GM23338 (cell line): ENCODE measurements around the gene TENT5C.

Experiments used
- CREB1 ChIP-seq: fragments of 250-450 bp; sonication (Bioruptor Pico); IDR thresholded peaks from 2 replicates; pipeline ENCODE4 v1.5.0; 2020; ENCODE audit warnings: low read depth, mild to moderate bottlenecking, moderate library complexity
- EZH2 ChIP-seq: fragments of 200-600 bp; sonication (generic); IDR thresholded peaks from one replicate; pipeline ENCODE4 v1.8.0; 2017; ENCODE audit warnings: antibody characterized with exemption, mild to moderate bottlenecking, low read depth; ENCODE audit not compliant: unreplicated experiment
- EZH2phosphoT487 ChIP-seq: fragments of 200-600 bp; sonication (generic); IDR thresholded peaks from one replicate; pipeline ENCODE4 v1.8.1; 2018; ENCODE audit warnings: antibody characterized with exemption; ENCODE audit not compliant: unreplicated experiment
- JUNB ChIP-seq: IDR thresholded peaks from one replicate; pipeline ENCODE4 v1.6.1; 2016; ENCODE audit warnings: antibody characterized with exemption; ENCODE audit not compliant: unreplicated experiment
- NANOG ChIP-seq: IDR thresholded peaks from 2 replicates; pipeline ENCODE4 v1.6.1; 2016; ENCODE audit warnings: antibody characterized with exemption, borderline replicate concordance
- POLR2AphosphoS5 ChIP-seq: IDR thresholded peaks from 2 replicates; pipeline ENCODE4 v1.6.1; 2016; ENCODE audit warnings: antibody characterized with exemption, low read depth
- STAT1 ChIP-seq: IDR thresholded peaks from one replicate; pipeline ENCODE4 v1.6.1; 2016; ENCODE audit warnings: antibody characterized with exemption; ENCODE audit not compliant: unreplicated experiment
- ZNF114 ChIP-seq: fragments of 250-450 bp; sonication (Bioruptor Pico); IDR thresholded peaks from 2 replicates; pipeline ENCODE4 v1.5.0; 2020; ENCODE audit warnings: mild to moderate bottlenecking, moderate library complexity
- ZNF331 ChIP-seq: fragments of 250-450 bp; sonication (Bioruptor Pico); IDR thresholded peaks from 2 replicates; pipeline ENCODE4 v1.5.0; 2020; ENCODE audit warnings: low read depth, mild to moderate bottlenecking, moderate library complexity
- TF ChIP-seq, protein P1 (sequence below), 2 experiments: fragments of 200-600 bp in 1 of 2; sonication (generic) in 1 of 2; conservative IDR thresholded peaks; 2 replicates each; pipeline versions ENCODE4 v1.5.1 to v1.6.1; 2016 to 2017; ENCODE audit warnings: antibody characterized with exemption in 2 of 2, low read depth in 2 of 2, mild to moderate bottlenecking in 2 of 2, moderate library complexity in 1 of 2
- TF ChIP-seq, protein P2 (sequence below): IDR thresholded peaks from one replicate; pipeline ENCODE4 v1.6.1; 2018; ENCODE audit warnings: antibody characterized with exemption; ENCODE audit not compliant: unreplicated experiment
- TF ChIP-seq, protein P3 (sequence below): fragments of 250-450 bp; sonication (Bioruptor Pico); IDR thresholded peaks from 2 replicates; pipeline ENCODE4 v1.5.0; 2020; ENCODE audit warnings: mild to moderate bottlenecking, moderate library complexity
- TF ChIP-seq, protein P4 (sequence below): IDR thresholded peaks from 2 replicates; pipeline ENCODE4 v1.6.1; 2016; ENCODE audit warnings: antibody characterized with exemption

DNA sequence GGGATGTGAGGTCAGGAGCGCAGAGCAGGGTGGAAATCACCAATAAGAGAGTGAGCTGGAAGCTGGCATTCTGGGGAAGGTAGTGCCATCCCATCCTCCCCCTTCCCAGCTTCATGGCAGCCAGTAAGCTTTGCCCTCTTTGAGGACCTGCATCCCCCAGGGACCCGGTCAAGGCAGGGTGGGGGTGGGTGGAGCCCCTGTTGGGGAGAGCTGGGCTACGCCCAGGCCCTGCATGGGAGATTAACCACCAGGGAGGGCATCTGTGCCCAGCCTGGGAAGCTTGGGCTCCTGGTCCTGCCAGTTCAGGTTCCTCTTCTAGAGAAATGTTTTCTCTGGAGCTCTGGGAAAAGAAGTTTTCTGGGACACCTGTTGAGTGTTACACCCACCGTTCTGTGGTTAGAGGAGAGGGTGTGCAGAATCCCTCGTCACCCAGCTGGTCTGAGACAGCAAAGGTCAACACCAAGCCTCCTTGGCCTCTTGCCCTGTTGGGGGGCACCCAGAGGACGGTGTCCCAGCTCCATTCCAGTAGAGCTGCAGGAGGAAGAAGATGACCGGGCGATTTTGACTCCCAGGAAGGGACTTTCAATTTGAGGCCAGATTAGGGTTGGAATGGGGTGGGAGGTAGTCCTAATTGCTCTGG, 30.1 kb upstream of the TENT5C start:
- TF ChIP-seq POLR2AphosphoS5 (no peak), EZH2 (no peak), EZH2phosphoT487 (no peak), JUNB (no peak), ZNF331 (CRISPR knock-in tag) (no peak), NANOG (no peak), CREB1 (CRISPR knock-in tag) (no peak), ZNF114 (CRISPR knock-in tag) (no peak), STAT1 (no peak)
- TF ChIP-seq, protein P1, sequence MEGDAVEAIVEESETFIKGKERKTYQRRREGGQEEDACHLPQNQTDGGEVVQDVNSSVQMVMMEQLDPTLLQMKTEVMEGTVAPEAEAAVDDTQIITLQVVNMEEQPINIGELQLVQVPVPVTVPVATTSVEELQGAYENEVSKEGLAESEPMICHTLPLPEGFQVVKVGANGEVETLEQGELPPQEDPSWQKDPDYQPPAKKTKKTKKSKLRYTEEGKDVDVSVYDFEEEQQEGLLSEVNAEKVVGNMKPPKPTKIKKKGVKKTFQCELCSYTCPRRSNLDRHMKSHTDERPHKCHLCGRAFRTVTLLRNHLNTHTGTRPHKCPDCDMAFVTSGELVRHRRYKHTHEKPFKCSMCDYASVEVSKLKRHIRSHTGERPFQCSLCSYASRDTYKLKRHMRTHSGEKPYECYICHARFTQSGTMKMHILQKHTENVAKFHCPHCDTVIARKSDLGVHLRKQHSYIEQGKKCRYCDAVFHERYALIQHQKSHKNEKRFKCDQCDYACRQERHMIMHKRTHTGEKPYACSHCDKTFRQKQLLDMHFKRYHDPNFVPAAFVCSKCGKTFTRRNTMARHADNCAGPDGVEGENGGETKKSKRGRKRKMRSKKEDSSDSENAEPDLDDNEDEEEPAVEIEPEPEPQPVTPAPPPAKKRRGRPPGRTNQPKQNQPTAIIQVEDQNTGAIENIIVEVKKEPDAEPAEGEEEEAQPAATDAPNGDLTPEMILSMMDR (conservative IDR thresholded peaks at IDR 0.05; ENCODE audit: low read depth in 2 of 2) = no peak
- TF ChIP-seq, protein P2, sequence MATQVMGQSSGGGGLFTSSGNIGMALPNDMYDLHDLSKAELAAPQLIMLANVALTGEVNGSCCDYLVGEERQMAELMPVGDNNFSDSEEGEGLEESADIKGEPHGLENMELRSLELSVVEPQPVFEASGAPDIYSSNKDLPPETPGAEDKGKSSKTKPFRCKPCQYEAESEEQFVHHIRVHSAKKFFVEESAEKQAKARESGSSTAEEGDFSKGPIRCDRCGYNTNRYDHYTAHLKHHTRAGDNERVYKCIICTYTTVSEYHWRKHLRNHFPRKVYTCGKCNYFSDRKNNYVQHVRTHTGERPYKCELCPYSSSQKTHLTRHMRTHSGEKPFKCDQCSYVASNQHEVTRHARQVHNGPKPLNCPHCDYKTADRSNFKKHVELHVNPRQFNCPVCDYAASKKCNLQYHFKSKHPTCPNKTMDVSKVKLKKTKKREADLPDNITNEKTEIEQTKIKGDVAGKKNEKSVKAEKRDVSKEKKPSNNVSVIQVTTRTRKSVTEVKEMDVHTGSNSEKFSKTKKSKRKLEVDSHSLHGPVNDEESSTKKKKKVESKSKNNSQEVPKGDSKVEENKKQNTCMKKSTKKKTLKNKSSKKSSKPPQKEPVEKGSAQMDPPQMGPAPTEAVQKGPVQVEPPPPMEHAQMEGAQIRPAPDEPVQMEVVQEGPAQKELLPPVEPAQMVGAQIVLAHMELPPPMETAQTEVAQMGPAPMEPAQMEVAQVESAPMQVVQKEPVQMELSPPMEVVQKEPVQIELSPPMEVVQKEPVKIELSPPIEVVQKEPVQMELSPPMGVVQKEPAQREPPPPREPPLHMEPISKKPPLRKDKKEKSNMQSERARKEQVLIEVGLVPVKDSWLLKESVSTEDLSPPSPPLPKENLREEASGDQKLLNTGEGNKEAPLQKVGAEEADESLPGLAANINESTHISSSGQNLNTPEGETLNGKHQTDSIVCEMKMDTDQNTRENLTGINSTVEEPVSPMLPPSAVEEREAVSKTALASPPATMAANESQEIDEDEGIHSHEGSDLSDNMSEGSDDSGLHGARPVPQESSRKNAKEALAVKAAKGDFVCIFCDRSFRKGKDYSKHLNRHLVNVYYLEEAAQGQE = no peak
- TF ChIP-seq, protein P3, sequence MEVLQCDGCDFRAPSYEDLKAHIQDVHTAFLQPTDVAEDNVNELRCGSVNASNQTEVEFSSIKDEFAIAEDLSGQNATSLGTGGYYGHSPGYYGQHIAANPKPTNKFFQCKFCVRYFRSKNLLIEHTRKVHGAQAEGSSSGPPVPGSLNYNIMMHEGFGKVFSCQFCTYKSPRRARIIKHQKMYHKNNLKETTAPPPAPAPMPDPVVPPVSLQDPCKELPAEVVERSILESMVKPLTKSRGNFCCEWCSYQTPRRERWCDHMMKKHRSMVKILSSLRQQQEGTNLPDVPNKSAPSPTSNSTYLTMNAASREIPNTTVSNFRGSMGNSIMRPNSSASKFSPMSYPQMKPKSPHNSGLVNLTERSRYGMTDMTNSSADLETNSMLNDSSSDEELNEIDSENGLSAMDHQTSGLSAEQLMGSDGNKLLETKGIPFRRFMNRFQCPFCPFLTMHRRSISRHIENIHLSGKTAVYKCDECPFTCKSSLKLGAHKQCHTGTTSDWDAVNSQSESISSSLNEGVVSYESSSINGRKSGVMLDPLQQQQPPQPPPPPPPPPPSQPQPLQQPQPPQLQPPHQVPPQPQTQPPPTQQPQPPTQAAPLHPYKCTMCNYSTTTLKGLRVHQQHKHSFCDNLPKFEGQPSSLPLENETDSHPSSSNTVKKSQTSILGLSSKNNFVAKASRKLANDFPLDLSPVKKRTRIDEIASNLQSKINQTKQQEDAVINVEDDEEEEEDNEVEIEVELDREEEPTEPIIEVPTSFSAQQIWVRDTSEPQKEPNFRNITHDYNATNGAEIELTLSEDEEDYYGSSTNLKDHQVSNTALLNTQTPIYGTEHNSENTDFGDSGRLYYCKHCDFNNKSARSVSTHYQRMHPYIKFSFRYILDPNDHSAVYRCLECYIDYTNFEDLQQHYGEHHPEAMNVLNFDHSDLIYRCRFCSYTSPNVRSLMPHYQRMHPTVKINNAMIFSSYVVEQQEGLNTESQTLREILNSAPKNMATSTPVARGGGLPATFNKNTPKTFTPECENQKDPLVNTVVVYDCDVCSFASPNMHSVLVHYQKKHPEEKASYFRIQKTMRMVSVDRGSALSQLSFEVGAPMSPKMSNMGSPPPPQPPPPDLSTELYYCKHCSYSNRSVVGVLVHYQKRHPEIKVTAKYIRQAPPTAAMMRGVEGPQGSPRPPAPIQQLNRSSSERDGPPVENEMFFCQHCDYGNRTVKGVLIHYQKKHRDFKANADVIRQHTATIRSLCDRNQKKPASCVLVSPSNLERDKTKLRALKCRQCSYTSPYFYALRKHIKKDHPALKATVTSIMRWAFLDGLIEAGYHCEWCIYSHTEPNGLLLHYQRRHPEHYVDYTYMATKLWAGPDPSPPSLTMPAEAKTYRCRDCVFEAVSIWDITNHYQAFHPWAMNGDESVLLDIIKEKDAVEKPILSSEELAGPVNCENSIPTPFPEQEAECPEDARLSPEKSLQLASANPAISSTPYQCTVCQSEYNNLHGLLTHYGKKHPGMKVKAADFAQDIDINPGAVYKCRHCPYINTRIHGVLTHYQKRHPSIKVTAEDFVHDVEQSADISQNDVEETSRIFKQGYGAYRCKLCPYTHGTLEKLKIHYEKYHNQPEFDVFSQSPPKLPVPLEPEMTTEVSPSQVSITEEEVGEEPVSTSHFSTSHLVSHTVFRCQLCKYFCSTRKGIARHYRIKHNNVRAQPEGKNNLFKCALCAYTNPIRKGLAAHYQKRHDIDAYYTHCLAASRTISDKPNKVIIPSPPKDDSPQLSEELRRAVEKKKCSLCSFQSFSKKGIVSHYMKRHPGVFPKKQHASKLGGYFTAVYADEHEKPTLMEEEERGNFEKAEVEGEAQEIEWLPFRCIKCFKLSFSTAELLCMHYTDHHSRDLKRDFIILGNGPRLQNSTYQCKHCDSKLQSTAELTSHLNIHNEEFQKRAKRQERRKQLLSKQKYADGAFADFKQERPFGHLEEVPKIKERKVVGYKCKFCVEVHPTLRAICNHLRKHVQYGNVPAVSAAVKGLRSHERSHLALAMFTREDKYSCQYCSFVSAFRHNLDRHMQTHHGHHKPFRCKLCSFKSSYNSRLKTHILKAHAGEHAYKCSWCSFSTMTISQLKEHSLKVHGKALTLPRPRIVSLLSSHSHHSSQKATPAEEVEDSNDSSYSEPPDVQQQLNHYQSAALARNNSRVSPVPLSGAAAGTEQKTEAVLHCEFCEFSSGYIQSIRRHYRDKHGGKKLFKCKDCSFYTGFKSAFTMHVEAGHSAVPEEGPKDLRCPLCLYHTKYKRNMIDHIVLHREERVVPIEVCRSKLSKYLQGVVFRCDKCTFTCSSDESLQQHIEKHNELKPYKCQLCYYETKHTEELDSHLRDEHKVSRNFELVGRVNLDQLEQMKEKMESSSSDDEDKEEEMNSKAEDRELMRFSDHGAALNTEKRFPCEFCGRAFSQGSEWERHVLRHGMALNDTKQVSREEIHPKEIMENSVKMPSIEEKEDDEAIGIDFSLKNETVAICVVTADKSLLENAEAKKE = no peak
- TF ChIP-seq, protein P4, sequence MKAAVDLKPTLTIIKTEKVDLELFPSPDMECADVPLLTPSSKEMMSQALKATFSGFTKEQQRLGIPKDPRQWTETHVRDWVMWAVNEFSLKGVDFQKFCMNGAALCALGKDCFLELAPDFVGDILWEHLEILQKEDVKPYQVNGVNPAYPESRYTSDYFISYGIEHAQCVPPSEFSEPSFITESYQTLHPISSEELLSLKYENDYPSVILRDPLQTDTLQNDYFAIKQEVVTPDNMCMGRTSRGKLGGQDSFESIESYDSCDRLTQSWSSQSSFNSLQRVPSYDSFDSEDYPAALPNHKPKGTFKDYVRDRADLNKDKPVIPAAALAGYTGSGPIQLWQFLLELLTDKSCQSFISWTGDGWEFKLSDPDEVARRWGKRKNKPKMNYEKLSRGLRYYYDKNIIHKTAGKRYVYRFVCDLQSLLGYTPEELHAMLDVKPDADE = no peak
